Esophagus muscularis mucosa (tissue), 4 donors: Measurements from ENCODE around the gene SHC2. TPM values are rescaled to one million over a fixed set of nuclear protein-coding genes. Genes with fewer than 3 reads are reported as not detected.
"Not testable (repeated sequence)": the region's sequence is repeated elsewhere in the genome, so short reads cannot be mapped to it uniquely, and the experiment has no call there.

Source experiments
- DNase-seq: peaks from one replicate; pipeline ENCODE4 v3.0.0-alpha.2; 2017; ENCODE audit errors: extremely low spot score
- H3K27ac ChIP-seq, 4 donors: fragments of 200-600 bp; sonication (generic); replicated peaks in 1 of 4; 1 replicate in 3 of 4; 2 replicates in 1 of 4; pipeline ENCODE4 v1.5.1; 2016 to 2019; ENCODE audit warnings: mild to moderate bottlenecking in 1 of 4
- H3K27me3 ChIP-seq, 4 donors: fragments of 200-600 bp; sonication (generic); one replicate each; pipeline versions ENCODE4 v1.5.1 to v1.6.0; 2016 to 2019
- H3K36me3 ChIP-seq, 4 donors: fragments of 200-600 bp; sonication (generic); one replicate each; pipeline ENCODE4 v1.5.1; 2016 to 2019
- H3K4me1 ChIP-seq, 4 donors: fragments of 200-600 bp; sonication (generic); one replicate each; pipeline ENCODE4 v1.5.1; 2016 to 2019
- H3K4me3 ChIP-seq, 4 donors: fragments of 200-600 bp; sonication (generic); 1 replicate in 2 of 4; 2 replicates in 2 of 4; pipeline ENCODE4 v1.5.1; 2016 to 2019; ENCODE audit warnings: mild to moderate bottlenecking in 4 of 4, moderate library complexity in 1 of 4
- H3K9me3 ChIP-seq, 4 donors: fragments of 200-600 bp; sonication (generic); 1 replicate in 3 of 4; 2 replicates in 1 of 4; pipeline ENCODE4 v1.5.1; 2016 to 2019
- CTCF ChIP-seq, 3 experiments: fragments of 200-600 bp in 2 of 3; fragments of 450-650 bp in 1 of 3; sonication (generic) in 2 of 3; IDR thresholded peaks; one replicate each; pipeline ENCODE4 v1.5.1; 2017 to 2019; ENCODE audit warnings: antibody characterized with exemption in 3 of 3, mild to moderate bottlenecking in 2 of 3, moderate library complexity in 1 of 3
- EP300 ChIP-seq: sonication (generic); formaldehyde crosslinking; IDR thresholded peaks from one replicate; pipeline ENCODE4 v1.6.1; 2017; ENCODE audit warnings: antibody characterized with exemption
- POLR2A ChIP-seq: fragments of 450-650 bp; IDR thresholded peaks from one replicate; pipeline ENCODE4 v1.6.1; 2017; ENCODE audit warnings: antibody characterized with exemption, moderate library complexity, mild to moderate bottlenecking, low read depth
- POLR2AphosphoS5 ChIP-seq, 2 donors: sonication (generic); formaldehyde crosslinking; IDR thresholded peaks; one replicate each; pipeline ENCODE4 v1.6.1; 2017; ENCODE audit warnings: antibody characterized with exemption in 2 of 2
- WGBS: methylation state at CpG from one replicate; pipeline ENCODE4 v1.1.5; 2018; 5-methylcytosine and 5-hydroxymethylcytosine counted together
- intact Hi-C: fragments of 100-400 bp; cut with DNase I; formaldehyde crosslinking; loops from one replicate; pipeline ENCODE4 v1.15.1; 2023
- total RNA-seq, 4 donors: library from RNA; depleted of rRNA; stranded (reverse); fragments of >200 nt; gene quantifications; one replicate each; pipeline versions ENCODE4 v1.1.0 to v1.2.1, GENCODE V29; 2016

SHC2 gene
- total RNA-seq, 4 donors from 2014 or later: 11.2 to 35.6 (median 18.7) TPM

GRCh38 chr19:399370-399769, 61.5 kb downstream of the SHC2 start:
- no peaks in the 10 kb centered on the region for H3K36me3 ChIP-seq
- H3K27ac ChIP-seq: no peak overlapping the region
- DNase-seq: no peak
- peaks cover 0 to 57% (median 8%) of the 10 kb centered on the region in 4 donors for H3K27me3 ChIP-seq
- TF ChIP-seq POLR2AphosphoS5 (IDR thresholded peaks at IDR 0.05) (no peak), CTCF (IDR thresholded peaks at IDR 0.05) (no peak), POLR2A (no peak), EP300 (no peak)
- intact Hi-C loops: no loop called here
- H3K4me1 ChIP-seq: peaks cover 0 to 7% (median 5%) of the 10 kb centered on the region in 4 donors
- no peaks in the 10 kb centered on the region for H3K9me3 ChIP-seq
- H3K4me3 ChIP-seq: no peak overlapping the region
- 77% methylated on average over 7 of the region's 9 CpGs for WGBS

GRCh38 chr19:398719-399118, 62.1 kb downstream of the SHC2 start:
- TF ChIP-seq EP300: no peak
- no peak for TF ChIP-seq POLR2A
- TF ChIP-seq CTCF (IDR thresholded peaks at IDR 0.05): no peak
- TF ChIP-seq POLR2AphosphoS5 (IDR thresholded peaks at IDR 0.05): no peak
- intact Hi-C loops: no loop called here
- WGBS: 88% methylated on average over 14 of the region's 17 CpGs
- DNase-seq: no peak
- Histone ChIP-seq H3K27me3 (peaks cover 0 to 55% (median 8%) of the 10 kb centered on the region in 4 donors), H3K36me3 (no peaks in the 10 kb centered on the region), H3K4me3 (no peak overlapping the region), H3K4me1 (peaks cover 0 to 7% (median 5%) of the 10 kb centered on the region in 4 donors), H3K27ac (no peak overlapping the region), H3K9me3 (no peaks in the 10 kb centered on the region)

GRCh38 chr19:397941-398706, 62.7 kb downstream of the SHC2 start:
- Histone ChIP-seq H3K4me3 (no peak overlapping the region), H3K36me3 (no peaks in the 10 kb centered on the region), H3K27ac (no peak overlapping the region), H3K9me3 (no peaks in the 10 kb centered on the region), H3K27me3 (peaks cover 0 to 49% (median 8%) of the 10 kb centered on the region in 4 donors), H3K4me1 (peaks cover 0 to 7% (median 5%) of the 10 kb centered on the region in 4 donors)
- TF ChIP-seq CTCF (IDR thresholded peaks at IDR 0.05) (no peak), POLR2A (no peak), EP300 (no peak), POLR2AphosphoS5 (IDR thresholded peaks at IDR 0.05) (no peak)
- intact Hi-C loops: no loop called here
- no peak for DNase-seq
- WGBS: 91% methylated on average over 30 of the region's 31 CpGs

- no peaks in the 10 kb centered on the region for H3K36me3 ChIP-seq
- no peak overlapping the region for H3K27ac ChIP-seq
- 53% methylated on average over 13 of the region's 18 CpGs for WGBS
- no peak for TF ChIP-seq POLR2AphosphoS5 (IDR thresholded peaks at IDR 0.05)
- H3K27me3 ChIP-seq: peaks cover 0 to 41% (median 6%) of the 10 kb centered on the region in 4 donors
- H3K9me3 ChIP-seq: no peaks in the 10 kb centered on the region
- H3K4me3 ChIP-seq: no peak overlapping the region
- H3K4me1 ChIP-seq: peaks cover 0 to 7% (median 5%) of the 10 kb centered on the region in 4 donors
- intact Hi-C loops: no loop called here
- DNase-seq: no peak
These were observed 63.5 kb downstream of the SHC2 start for GRCh38 chr19:397321-397720.

GRCh38 chr19:395467-395866, 65.4 kb downstream of the SHC2 start:
- no peaks in the 10 kb centered on the region for H3K9me3 ChIP-seq
- DNase-seq: no peak
- 85% methylated on average over 5 of the region's 5 CpGs for WGBS
- H3K27ac ChIP-seq: no peak overlapping the region
- no peaks in the 10 kb centered on the region for H3K4me1 ChIP-seq
- peaks cover 0 to 28% (median 1%) of the 10 kb centered on the region in 4 donors for H3K27me3 ChIP-seq
- intact Hi-C loops: no loop called here
- no peak for TF ChIP-seq EP300
- TF ChIP-seq POLR2A: no peak
- no peak for TF ChIP-seq POLR2AphosphoS5 (IDR thresholded peaks at IDR 0.05)
- no peak for TF ChIP-seq CTCF (IDR thresholded peaks at IDR 0.05)
- H3K36me3 ChIP-seq: no peaks in the 10 kb centered on the region
- H3K4me3 ChIP-seq: no peak overlapping the region

- peaks cover 0 to 34% (median 1%) of the 10 kb centered on the region in 4 donors for H3K27me3 ChIP-seq
- H3K27ac ChIP-seq, H3K4me1 ChIP-seq, H3K4me3 ChIP-seq, H3K9me3 ChIP-seq, DNase-seq, intact Hi-C loops, H3K36me3 ChIP-seq: not testable (repeated sequence)
- 98% methylated on average over 1 of the region's 1 CpG for WGBS
These were observed 66.0 kb downstream of the SHC2 start for GRCh38 chr19:394857-395256.

GRCh38 chr19:393560-393959, 67.3 kb downstream of the SHC2 start:
- not testable (repeated sequence) for H3K9me3 ChIP-seq

More at GRCh38 chr19:393560-393959, 67.3 kb downstream of the SHC2 start:
- H3K27me3 ChIP-seq: peaks cover 0 to 36% (median 1%) of the 10 kb centered on the region in 4 donors
- intact Hi-C loops, H3K27ac ChIP-seq, H3K36me3 ChIP-seq, DNase-seq, H3K4me1 ChIP-seq, H3K4me3 ChIP-seq: not testable (repeated sequence)
